Vagina (tissue), 2 donors: ENCODE measurements around the gene LMO7.

Experiments
- POLR2A ChIP-seq, 2 donors: fragments of 450-650 bp; IDR thresholded peaks; one replicate each; pipeline ENCODE4 v1.6.1; 2017; ENCODE audit warnings: antibody characterized with exemption in 2 of 2, mild to moderate bottlenecking in 2 of 2, moderate library complexity in 2 of 2
- POLR2AphosphoS5 ChIP-seq, 2 donors: sonication (generic); formaldehyde crosslinking; IDR thresholded peaks; one replicate each; pipeline ENCODE4 v1.9.0; 2017; ENCODE audit warnings: antibody characterized with exemption in 2 of 2, mild to moderate bottlenecking in 2 of 2, low read depth in 1 of 2; ENCODE audit not compliant: insufficient read depth in 1 of 2

- no peak for TF ChIP-seq POLR2AphosphoS5 (IDR thresholded peaks at IDR 0.05; ENCODE audit: insufficient read depth in 1 of 2, low read depth in 1 of 2)
- no peak for TF ChIP-seq POLR2A (IDR thresholded peaks at IDR 0.05)
These were observed 253.3 kb downstream of the LMO7 start for GRCh38 chr13:75889427-75889826.
